Measurements from ENCODE around the gene ZNF41. TPM values are rescaled to one million over a fixed set of nuclear protein-coding genes. Genes with fewer than 3 reads are reported as not detected.

ZNF41 gene
- total and polyA plus RNA-seq, 2 of the 8 experiments (the other 6 are each of a cell fraction or from before 2014, with no cell fraction given): 1.8 to 5.3 TPM

DNA sequence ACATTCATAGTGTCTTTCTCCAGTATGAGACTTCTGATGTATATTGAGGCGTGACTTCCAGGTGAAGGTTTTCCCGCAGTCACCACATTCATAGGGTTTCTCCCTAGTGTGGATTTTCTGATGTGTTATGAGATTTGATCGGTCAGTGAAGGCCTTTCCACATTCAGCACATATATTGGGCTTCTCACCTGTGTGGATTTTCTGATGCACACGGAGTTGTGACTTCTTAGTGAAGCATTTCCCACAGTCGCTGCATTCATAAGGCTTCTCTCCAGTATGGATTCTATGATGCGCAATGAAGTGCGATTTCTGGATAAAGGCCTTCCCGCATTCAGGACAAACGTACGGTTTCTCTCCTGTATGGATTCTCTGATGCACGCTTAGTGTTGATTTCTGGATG is 35.4 kb downstream of the ZNF41 start:
- DNase-seq (ENCODE audit: low read depth in 1 of 2, low spot score in 2 of 2) (no peak), FAIRE-seq (no peak)
- Histone ChIP-seq H2BK20ac (ENCODE audit: low read length) (no peak overlapping the region), H3K9me3 (ENCODE audit: insufficient read depth in 2 of 2, low read depth in 1 of 2, low read length in 1 of 2) (peaks cover 25 to 35% of the 10 kb centered on the region in 2 experiments), H3K27ac (ENCODE audit: low read depth, low read length) (no peak overlapping the region), H3K4me1 (replicated peaks in 1 of 4; ENCODE audit: control insufficient read depth in 3 of 4, insufficient read depth in 4 of 4, low read length in 3 of 4) (no peaks in the 10 kb centered on the region), H3K23ac (ENCODE audit: insufficient read length) (no peak overlapping the region), H4K91ac (replicated peaks; ENCODE audit: insufficient read length, low read length) (no peak overlapping the region), H4K5ac (ENCODE audit: insufficient read length, low read depth, low read length) (no peak overlapping the region), H4K8ac (ENCODE audit: extremely low read depth, insufficient read depth, low read length) (no peak overlapping the region), H3K27me3 (replicated peaks in 1 of 4; ENCODE audit: control insufficient read depth in 3 of 4, extremely low read depth in 1 of 4, insufficient read depth in 3 of 4, low read length in 3 of 4) (no peaks in the 10 kb centered on the region), H3K23me2 (ENCODE audit: low read depth, low read length) (no peaks in the 10 kb centered on the region), H2BK15ac (ENCODE audit: low read length) (no peak overlapping the region), H4K20me1 (replicated peaks in 1 of 2; ENCODE audit: control insufficient read depth in 1 of 2, insufficient read depth in 2 of 2, low read length in 2 of 2) (no peaks in the 10 kb centered on the region), H2AK5ac (ENCODE audit: low read depth, low read length) (no peak overlapping the region), H2BK12ac (ENCODE audit: low read depth, low read length) (no peak overlapping the region), H3K14ac (ENCODE audit: insufficient read length) (no peak overlapping the region), H3K4me2 (ENCODE audit: insufficient read depth in 1 of 2, low read depth in 2 of 2, low read length in 2 of 2) (no peak overlapping the region), H3K36me3 (ENCODE audit: control insufficient read depth in 2 of 4, insufficient read depth in 4 of 4, low read length in 3 of 4) (peaks cover 5 to 29% (median 9%) of the 10 kb centered on the region in 4 experiments; a peak in 6 of 8 replicates), H3K4ac (replicated peaks; ENCODE audit: insufficient read length, low read depth, low read length) (no peak overlapping the region), H3K18ac (ENCODE audit: extremely low read depth, low read length) (no peak overlapping the region), H2BK5ac (ENCODE audit: low read depth, low read length) (no peak overlapping the region), H3K79me1 (ENCODE audit: low read depth, low read length) (no peaks in the 10 kb centered on the region), H3K56ac (replicated peaks; ENCODE audit: insufficient read length, low read depth, low read length) (no peak overlapping the region), H2BK120ac (replicated peaks; ENCODE audit: low read depth, low read length) (no peak overlapping the region), H3K79me2 (ENCODE audit: control insufficient read depth in 1 of 2, insufficient read depth in 2 of 2, low read length in 2 of 2) (no peaks in the 10 kb centered on the region), H2AFZ (ENCODE audit: low read length) (no peak overlapping the region), H3K4me3 (ENCODE audit: extremely low read depth in 1 of 4, insufficient read depth in 2 of 4, low read depth in 3 of 4, low read length in 4 of 4) (no peak overlapping the region), H3K9ac (replicated peaks in 1 of 4; ENCODE audit: extremely low read depth in 1 of 4, low read depth in 3 of 4, low read length in 3 of 4) (no peak overlapping the region)
- WGBS, 2 experiments (ENCODE audit: extremely low coverage in 1 of 2, insufficient coverage in 1 of 2, insufficient read length in 1 of 2, insufficient replicate concordance in 2 of 2, low coverage in 1 of 2, low lambda C conversion rate in 2 of 2, missing lambda C conversion rate in 1 of 2): 90% methylated on average over 11 of the region's 11 CpGs; no CpG with 5 or more reads in 1 of the 2 experiments
- POLR2A ChIA-PET (ENCODE audit: partially characterized antibody): no interaction called here
- CTCF ChIA-PET (ENCODE audit: partially characterized antibody): no interaction called here
- no peak for TF ChIP-seq GABPA (IDR thresholded peaks at IDR 0.05; ENCODE audit: borderline replicate concordance, insufficient read depth, low read length)
- TF ChIP-seq PHF8 (conservative IDR thresholded peaks at IDR 0.05; ENCODE audit: low read depth, low read length): no peak
- TF ChIP-seq SAP30 (IDR thresholded peaks at IDR 0.05; ENCODE audit: insufficient read depth, insufficient replicate concordance, low read length): no peak
- TF ChIP-seq TAF7 (optimal IDR thresholded peaks at IDR 0.05; ENCODE audit: borderline replicate concordance, low read depth, low read length): no peak
- no peak for TF ChIP-seq BRCA1 (IDR thresholded peaks at IDR 0.05; ENCODE audit: low read depth, low read length)
- TF ChIP-seq, protein P1, sequence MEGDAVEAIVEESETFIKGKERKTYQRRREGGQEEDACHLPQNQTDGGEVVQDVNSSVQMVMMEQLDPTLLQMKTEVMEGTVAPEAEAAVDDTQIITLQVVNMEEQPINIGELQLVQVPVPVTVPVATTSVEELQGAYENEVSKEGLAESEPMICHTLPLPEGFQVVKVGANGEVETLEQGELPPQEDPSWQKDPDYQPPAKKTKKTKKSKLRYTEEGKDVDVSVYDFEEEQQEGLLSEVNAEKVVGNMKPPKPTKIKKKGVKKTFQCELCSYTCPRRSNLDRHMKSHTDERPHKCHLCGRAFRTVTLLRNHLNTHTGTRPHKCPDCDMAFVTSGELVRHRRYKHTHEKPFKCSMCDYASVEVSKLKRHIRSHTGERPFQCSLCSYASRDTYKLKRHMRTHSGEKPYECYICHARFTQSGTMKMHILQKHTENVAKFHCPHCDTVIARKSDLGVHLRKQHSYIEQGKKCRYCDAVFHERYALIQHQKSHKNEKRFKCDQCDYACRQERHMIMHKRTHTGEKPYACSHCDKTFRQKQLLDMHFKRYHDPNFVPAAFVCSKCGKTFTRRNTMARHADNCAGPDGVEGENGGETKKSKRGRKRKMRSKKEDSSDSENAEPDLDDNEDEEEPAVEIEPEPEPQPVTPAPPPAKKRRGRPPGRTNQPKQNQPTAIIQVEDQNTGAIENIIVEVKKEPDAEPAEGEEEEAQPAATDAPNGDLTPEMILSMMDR (IDR thresholded peaks at IDR 0.05; ENCODE audit: control extremely low read depth in 1 of 3, insufficient read depth in 1 of 3, low read depth in 1 of 3, low read length in 3 of 3): no peak
- TF ChIP-seq EGR1 (IDR thresholded peaks at IDR 0.05; ENCODE audit: borderline replicate concordance, low read depth, low read length): no peak
- no peak for TF ChIP-seq SRF (IDR thresholded peaks at IDR 0.05; ENCODE audit: low read depth, low read length)
- no peak for TF ChIP-seq BCL11A (IDR thresholded peaks at IDR 0.05; ENCODE audit: low read depth in 2 of 2, low read length in 2 of 2)
- TF ChIP-seq SIN3A (conservative IDR thresholded peaks at IDR 0.05 in 1 of 2, IDR thresholded peaks at IDR 0.05 in 1 of 2; ENCODE audit: low read depth in 1 of 2, low read length in 2 of 2): no peak
- no peak for TF ChIP-seq RNF2 (IDR thresholded peaks at IDR 0.05; ENCODE audit: borderline replicate concordance, low read depth, low read length, missing control alignments, poor library complexity, severe bottlenecking)

Measured in H1 (cell line).